Measurements from ENCODE around the gene GRN.

GRCh38 chr17:44315760-44316731, 29.1 kb upstream of the GRN start:
- TF ChIP-seq, protein P1, sequence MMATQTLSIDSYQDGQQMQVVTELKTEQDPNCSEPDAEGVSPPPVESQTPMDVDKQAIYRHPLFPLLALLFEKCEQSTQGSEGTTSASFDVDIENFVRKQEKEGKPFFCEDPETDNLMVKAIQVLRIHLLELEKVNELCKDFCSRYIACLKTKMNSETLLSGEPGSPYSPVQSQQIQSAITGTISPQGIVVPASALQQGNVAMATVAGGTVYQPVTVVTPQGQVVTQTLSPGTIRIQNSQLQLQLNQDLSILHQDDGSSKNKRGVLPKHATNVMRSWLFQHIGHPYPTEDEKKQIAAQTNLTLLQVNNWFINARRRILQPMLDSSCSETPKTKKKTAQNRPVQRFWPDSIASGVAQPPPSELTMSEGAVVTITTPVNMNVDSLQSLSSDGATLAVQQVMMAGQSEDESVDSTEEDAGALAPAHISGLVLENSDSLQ (IDR thresholded peaks at IDR 0.05), result no peak
- TF ChIP-seq SUZ12 (IDR thresholded peaks at IDR 0.05), result no peak
- TF ChIP-seq FOXK2 (IDR thresholded peaks at IDR 0.05), result no peak

Data from HEK293T (cell line).